PFSK-1 (cell line): ENCODE data around the gene KRT80.

Experiments used
- POLR2AphosphoS5 ChIP-seq: IDR thresholded peaks from 2 replicates; pipeline ENCODE4 v1.6.1; 2012; ENCODE audit warnings: low read depth, mild to moderate bottlenecking, control low read depth, low read length, moderate library complexity
- TAF1 ChIP-seq: IDR thresholded peaks from 2 replicates; pipeline ENCODE4 v1.6.1; 2012; ENCODE audit warnings: low read length, control low read depth, borderline replicate concordance; ENCODE audit not compliant: insufficient read depth
- TF ChIP-seq, protein P1 (sequence below), 2 experiments: IDR thresholded peaks; 2 replicates each; pipeline versions ENCODE4 v1.6.1 to v1.8.0; 2011 to 2012; ENCODE audit warnings: low read depth in 2 of 2, low read length in 2 of 2, control low read depth in 1 of 2, inconsistent platforms in 1 of 2, mild to moderate bottlenecking in 1 of 2, moderate library complexity in 1 of 2; ENCODE audit not compliant: insufficient read depth in 1 of 2

DNA sequence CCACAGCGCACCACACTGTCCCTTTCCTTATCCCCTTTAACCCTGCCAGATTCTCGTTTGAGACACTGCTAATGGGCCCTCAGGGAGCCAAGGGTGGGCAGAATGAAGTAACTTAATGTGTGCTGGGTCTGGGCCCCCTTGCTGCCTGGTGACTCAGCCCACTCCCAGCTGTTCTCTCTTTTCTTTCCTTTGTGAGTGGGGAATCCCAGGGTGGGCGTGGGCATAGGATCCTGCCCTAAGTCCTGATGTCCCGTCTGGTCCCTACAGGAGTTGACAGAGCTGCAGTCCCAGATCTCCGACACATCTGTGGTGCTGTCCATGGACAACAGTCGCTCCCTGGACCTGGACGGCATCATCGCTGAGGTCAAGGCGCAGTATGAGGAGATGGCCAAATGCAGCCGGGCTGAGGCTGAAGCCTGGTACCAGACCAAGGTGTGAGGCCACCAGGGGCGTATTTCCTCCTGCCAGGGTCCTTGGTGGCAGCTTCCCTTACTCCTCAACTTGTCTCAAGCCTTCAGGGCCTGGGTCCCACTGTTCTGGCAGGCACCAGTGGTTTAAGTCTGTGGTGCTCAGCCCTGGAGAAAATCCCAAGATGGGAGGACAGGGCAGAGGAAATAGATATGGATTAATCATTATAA lies 49.5 kb upstream of the KRT80 start:
- TF ChIP-seq, protein P1, sequence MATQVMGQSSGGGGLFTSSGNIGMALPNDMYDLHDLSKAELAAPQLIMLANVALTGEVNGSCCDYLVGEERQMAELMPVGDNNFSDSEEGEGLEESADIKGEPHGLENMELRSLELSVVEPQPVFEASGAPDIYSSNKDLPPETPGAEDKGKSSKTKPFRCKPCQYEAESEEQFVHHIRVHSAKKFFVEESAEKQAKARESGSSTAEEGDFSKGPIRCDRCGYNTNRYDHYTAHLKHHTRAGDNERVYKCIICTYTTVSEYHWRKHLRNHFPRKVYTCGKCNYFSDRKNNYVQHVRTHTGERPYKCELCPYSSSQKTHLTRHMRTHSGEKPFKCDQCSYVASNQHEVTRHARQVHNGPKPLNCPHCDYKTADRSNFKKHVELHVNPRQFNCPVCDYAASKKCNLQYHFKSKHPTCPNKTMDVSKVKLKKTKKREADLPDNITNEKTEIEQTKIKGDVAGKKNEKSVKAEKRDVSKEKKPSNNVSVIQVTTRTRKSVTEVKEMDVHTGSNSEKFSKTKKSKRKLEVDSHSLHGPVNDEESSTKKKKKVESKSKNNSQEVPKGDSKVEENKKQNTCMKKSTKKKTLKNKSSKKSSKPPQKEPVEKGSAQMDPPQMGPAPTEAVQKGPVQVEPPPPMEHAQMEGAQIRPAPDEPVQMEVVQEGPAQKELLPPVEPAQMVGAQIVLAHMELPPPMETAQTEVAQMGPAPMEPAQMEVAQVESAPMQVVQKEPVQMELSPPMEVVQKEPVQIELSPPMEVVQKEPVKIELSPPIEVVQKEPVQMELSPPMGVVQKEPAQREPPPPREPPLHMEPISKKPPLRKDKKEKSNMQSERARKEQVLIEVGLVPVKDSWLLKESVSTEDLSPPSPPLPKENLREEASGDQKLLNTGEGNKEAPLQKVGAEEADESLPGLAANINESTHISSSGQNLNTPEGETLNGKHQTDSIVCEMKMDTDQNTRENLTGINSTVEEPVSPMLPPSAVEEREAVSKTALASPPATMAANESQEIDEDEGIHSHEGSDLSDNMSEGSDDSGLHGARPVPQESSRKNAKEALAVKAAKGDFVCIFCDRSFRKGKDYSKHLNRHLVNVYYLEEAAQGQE (IDR thresholded peaks at IDR 0.05; ENCODE audit: insufficient read depth in 1 of 2, low read depth in 2 of 2, low read length in 2 of 2): no peak
- TF ChIP-seq POLR2AphosphoS5 (no peak), TAF1 (no peak)
